Measurements from ENCODE around the gene COX17. TPM values are rescaled to one million over a fixed set of nuclear protein-coding genes. Genes with fewer than 3 reads are reported as not detected.
A peak's percentile ranks its signal among the peaks of the same experiment; 100 is the strongest.

COX17 gene
- polyA plus RNA-seq, 1 of the 3 experiments (the other 2 are of a cell fraction), result 21.5 TPM

DNA sequence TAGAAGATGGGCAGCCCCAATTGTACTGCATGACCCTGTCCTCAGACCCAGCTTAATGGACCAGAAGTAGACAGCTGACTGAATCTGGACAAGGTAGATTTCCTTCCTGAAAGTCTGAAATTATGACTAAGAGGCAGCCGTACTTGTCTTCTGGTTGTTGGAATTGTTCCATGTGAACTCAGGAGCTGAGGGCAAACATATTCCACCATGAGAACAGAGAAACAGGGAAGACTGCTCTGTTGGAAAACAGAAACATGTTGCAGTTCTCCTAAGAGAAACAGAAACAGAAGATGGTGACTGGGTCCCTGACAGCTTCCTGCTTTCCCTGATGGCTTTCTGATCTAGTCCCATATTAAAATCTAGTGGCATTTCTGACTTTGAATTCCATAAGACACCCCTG lies 41.0 kb downstream of the COX17 start:
- TF ChIP-seq NRF1 (IDR thresholded peaks at IDR 0.05; ENCODE audit: low read depth, low read length) (no peak), JUND (IDR thresholded peaks at IDR 0.05) (no peak), SMC3 (IDR thresholded peaks at IDR 0.05; ENCODE audit: low read depth, low read length) (no peak), SIN3A (IDR thresholded peaks at IDR 0.05; ENCODE audit: borderline replicate concordance, low read depth, low read length) (no peak), RXRA (IDR thresholded peaks at IDR 0.05; ENCODE audit: borderline replicate concordance, low read depth) (peak; percentile 41; the same call in 1 of the 2 replicates), FOXJ3 (CRISPR knock-in tag; IDR thresholded peaks at IDR 0.05) (no peak), TAF1 (IDR thresholded peaks at IDR 0.05; ENCODE audit: borderline replicate concordance, low read depth, low read length) (no peak)
- TF ChIP-seq, protein P1, sequence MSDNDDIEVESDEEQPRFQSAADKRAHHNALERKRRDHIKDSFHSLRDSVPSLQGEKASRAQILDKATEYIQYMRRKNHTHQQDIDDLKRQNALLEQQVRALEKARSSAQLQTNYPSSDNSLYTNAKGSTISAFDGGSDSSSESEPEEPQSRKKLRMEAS (IDR thresholded peaks at IDR 0.05; ENCODE audit: low read depth), result no peak
- Histone ChIP-seq H2AFZ (ENCODE audit: low read depth) (peak overlapping the region; percentile 80), H3K9ac (no peak overlapping the region), H3K27me3 (ENCODE audit: insufficient read depth) (no peaks in the 10 kb centered on the region), H3K4me2 (no peak overlapping the region), H3K4me1 (ENCODE audit: control insufficient read depth in 1 of 2, insufficient read depth in 2 of 2, low read depth in 1 of 2, low read length in 1 of 2) (peaks cover 28 to 43% of the 10 kb centered on the region in 2 experiments), H3K4me3 (ENCODE audit: low read depth in 2 of 2, low read length in 1 of 2) (no peak overlapping the region), H3K9me3 (no peaks in the 10 kb centered on the region), H3F3A (replicated peaks; ENCODE audit: insufficient read depth) (peaks cover 29% of the 10 kb centered on the region), H3K36me3 (replicated peaks in 1 of 2; ENCODE audit: control insufficient read depth in 1 of 2, insufficient read depth in 2 of 2, low read length in 1 of 2) (peaks cover 2% of the 10 kb centered on the region in 2 experiments), H3K9me2 (no peaks in the 10 kb centered on the region), H3K79me2 (ENCODE audit: insufficient read depth) (no peaks in the 10 kb centered on the region), H4K20me1 (ENCODE audit: insufficient read depth) (no peaks in the 10 kb centered on the region), H3K27ac (ENCODE audit: low read depth in 2 of 2, low read length in 1 of 2) (peak overlapping the region; percentile 99 to 100)
- WGBS (ENCODE audit: low lambda C conversion rate), result 11% methylated on average over 1 of the region's 1 CpG
- no peak for DNase-seq
- ChIA-PET POLR2A (no interaction called here), CTCF (interaction anchor here (1.2 to 2.2 kb wide), 5 partner anchors 10 to 45 kb away, joined by 3 to 7 read pairs (median 5); no protein-coding TSS in a partner anchor)

DNA sequence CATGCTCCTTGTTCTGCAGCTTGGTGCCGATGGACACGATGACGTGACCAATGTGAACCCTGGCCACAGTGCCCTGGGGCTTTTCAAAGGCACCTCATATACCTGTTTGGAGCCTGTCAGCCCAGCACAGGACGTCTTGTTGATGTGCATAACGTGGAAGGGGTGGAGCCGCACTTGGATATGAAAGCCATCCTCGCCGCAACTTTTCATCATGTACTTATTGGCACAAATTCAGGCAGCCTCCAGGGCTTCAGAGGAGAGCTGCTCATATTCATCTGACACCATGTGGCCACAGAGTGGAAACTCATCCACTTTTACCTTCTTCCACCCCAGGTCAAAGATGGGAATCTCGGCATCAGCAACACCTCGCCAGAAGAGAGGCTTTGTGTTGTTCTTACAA lies 41.5 kb downstream of the COX17 start:
- 98% methylated on average over 6 of the region's 10 CpGs for WGBS (ENCODE audit: low lambda C conversion rate)
- ChIA-PET POLR2A (no interaction called here), CTCF (interaction anchor here (1.7 kb wide), 1 partner anchor 10 kb away, joined by 5 read pairs; no protein-coding TSS in a partner anchor)
- TF ChIP-seq EZH2phosphoT487 (IDR thresholded peaks at IDR 0.05; ENCODE audit: borderline replicate concordance, low read depth), result no peak
- TF ChIP-seq, protein P2, sequence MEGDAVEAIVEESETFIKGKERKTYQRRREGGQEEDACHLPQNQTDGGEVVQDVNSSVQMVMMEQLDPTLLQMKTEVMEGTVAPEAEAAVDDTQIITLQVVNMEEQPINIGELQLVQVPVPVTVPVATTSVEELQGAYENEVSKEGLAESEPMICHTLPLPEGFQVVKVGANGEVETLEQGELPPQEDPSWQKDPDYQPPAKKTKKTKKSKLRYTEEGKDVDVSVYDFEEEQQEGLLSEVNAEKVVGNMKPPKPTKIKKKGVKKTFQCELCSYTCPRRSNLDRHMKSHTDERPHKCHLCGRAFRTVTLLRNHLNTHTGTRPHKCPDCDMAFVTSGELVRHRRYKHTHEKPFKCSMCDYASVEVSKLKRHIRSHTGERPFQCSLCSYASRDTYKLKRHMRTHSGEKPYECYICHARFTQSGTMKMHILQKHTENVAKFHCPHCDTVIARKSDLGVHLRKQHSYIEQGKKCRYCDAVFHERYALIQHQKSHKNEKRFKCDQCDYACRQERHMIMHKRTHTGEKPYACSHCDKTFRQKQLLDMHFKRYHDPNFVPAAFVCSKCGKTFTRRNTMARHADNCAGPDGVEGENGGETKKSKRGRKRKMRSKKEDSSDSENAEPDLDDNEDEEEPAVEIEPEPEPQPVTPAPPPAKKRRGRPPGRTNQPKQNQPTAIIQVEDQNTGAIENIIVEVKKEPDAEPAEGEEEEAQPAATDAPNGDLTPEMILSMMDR (IDR thresholded peaks at IDR 0.05), result peak; percentile 28; the same call in 1 of the 2 replicates
- no peak overlapping the region for H3K4me2 ChIP-seq
- H3K9ac ChIP-seq, result no peak overlapping the region
- no peaks in the 10 kb centered on the region for H3K9me3 ChIP-seq
- H3K4me3 ChIP-seq (ENCODE audit: low read depth in 2 of 2, low read length in 1 of 2), result no peak overlapping the region
- no peaks in the 10 kb centered on the region for H3K79me2 ChIP-seq (ENCODE audit: insufficient read depth)
- peak overlapping the region; percentile 80; the same call in 1 of the 2 replicates for H2AFZ ChIP-seq (ENCODE audit: low read depth)
- no peak for DNase-seq
- no peaks in the 10 kb centered on the region for H3K9me2 ChIP-seq
- H3K27me3 ChIP-seq (ENCODE audit: insufficient read depth), result no peaks in the 10 kb centered on the region
- no peaks in the 10 kb centered on the region for H3K36me3 ChIP-seq (replicated peaks in 1 of 2; ENCODE audit: control insufficient read depth in 1 of 2, insufficient read depth in 2 of 2, low read length in 1 of 2)
- H3F3A ChIP-seq (replicated peaks; ENCODE audit: insufficient read depth), result peaks cover 29% of the 10 kb centered on the region
- peak overlapping the region; percentile 99 to 100; a peak in 3 of 4 replicates for H3K27ac ChIP-seq (ENCODE audit: low read depth in 2 of 2, low read length in 1 of 2)
- H4K20me1 ChIP-seq (ENCODE audit: insufficient read depth), result no peaks in the 10 kb centered on the region
- peaks cover 28 to 43% of the 10 kb centered on the region in 2 experiments for H3K4me1 ChIP-seq (ENCODE audit: control insufficient read depth in 1 of 2, insufficient read depth in 2 of 2, low read depth in 1 of 2, low read length in 1 of 2)
